Vagina (tissue), 2 donors: Measurements from ENCODE around the gene UBQLNL.

Source experiments
- CTCF ChIP-seq, 3 experiments: fragments of 450-650 bp in 2 of 3; fragments of 200-600 bp in 1 of 3; sonication (generic) in 1 of 3; IDR thresholded peaks; one replicate each; pipeline ENCODE4 v1.5.1; 2017 to 2019; ENCODE audit warnings: antibody characterized with exemption in 3 of 3, mild to moderate bottlenecking in 2 of 3, moderate library complexity in 2 of 3
- POLR2A ChIP-seq, 2 donors: fragments of 450-650 bp; IDR thresholded peaks; one replicate each; pipeline ENCODE4 v1.6.1; 2017; ENCODE audit warnings: antibody characterized with exemption in 2 of 2, mild to moderate bottlenecking in 2 of 2, moderate library complexity in 2 of 2
- POLR2AphosphoS5 ChIP-seq, 2 donors: sonication (generic); formaldehyde crosslinking; IDR thresholded peaks; one replicate each; pipeline ENCODE4 v1.9.0; 2017; ENCODE audit warnings: antibody characterized with exemption in 2 of 2, mild to moderate bottlenecking in 2 of 2, low read depth in 1 of 2; ENCODE audit not compliant: insufficient read depth in 1 of 2

GRCh38 chr11:5553343-5553742 is 36.8 kb upstream of the UBQLNL start:
- no peak for TF ChIP-seq CTCF (IDR thresholded peaks at IDR 0.05)
- TF ChIP-seq POLR2AphosphoS5 (IDR thresholded peaks at IDR 0.05; ENCODE audit: insufficient read depth in 1 of 2, low read depth in 1 of 2): no peak
- TF ChIP-seq POLR2A (IDR thresholded peaks at IDR 0.05): no peak
